Measurements from ENCODE around the gene ZMYM4. TPM values are rescaled to one million over a fixed set of nuclear protein-coding genes. Genes with fewer than 3 reads are reported as not detected.

Gene ZMYM4
- total RNA-seq, 1 donor from 2014 or later = 92.6 TPM

- no peak overlapping the region for H3K27ac Mint-ChIP-seq (ENCODE audit: unreplicated experiment)
- no peaks in the 10 kb centered on the region for H3K9me3 Mint-ChIP-seq
- no peaks in the 10 kb centered on the region for H3K27me3 Mint-ChIP-seq (ENCODE audit: low read depth)
Observed at GRCh38 chr1:35305383-35305782, 36.9 kb downstream of the ZMYM4 start.

GRCh38 chr1:35315649-35316048 is 47.1 kb downstream of the ZMYM4 start:
- Mint-ChIP-seq H3K36me3 (ENCODE audit: low read depth) (peaks cover 8% of the 10 kb centered on the region), H3K4me1 (no peaks in the 10 kb centered on the region), H3K27me3 (ENCODE audit: low read depth) (no peaks in the 10 kb centered on the region), H3K27ac (ENCODE audit: unreplicated experiment) (no peak overlapping the region), H3K4me3 (no peak overlapping the region), H3K9me3 (no peaks in the 10 kb centered on the region)
- TF ChIP-seq CTCF (conservative IDR thresholded peaks at IDR 0.05) = no peak
- DNase-seq (ENCODE audit: low read depth, low spot score) = no peak

More at GRCh38 chr1:35305383-35305782, 36.9 kb downstream of the ZMYM4 start:
- no peak for DNase-seq (ENCODE audit: low read depth, low spot score)
- Mint-ChIP-seq H3K4me3 (no peak overlapping the region), H3K4me1 (peaks cover 5% of the 10 kb centered on the region), H3K36me3 (ENCODE audit: low read depth) (peaks cover 2% of the 10 kb centered on the region)
- no peak for TF ChIP-seq CTCF (conservative IDR thresholded peaks at IDR 0.05)

GRCh38 chr1:35316264-35316663 is 47.8 kb downstream of the ZMYM4 start:
- no peaks in the 10 kb centered on the region for H3K9me3 Mint-ChIP-seq
- H3K27ac Mint-ChIP-seq (ENCODE audit: unreplicated experiment) = no peak overlapping the region
- H3K4me3 Mint-ChIP-seq = no peak overlapping the region
- no peaks in the 10 kb centered on the region for H3K27me3 Mint-ChIP-seq (ENCODE audit: low read depth)
- H3K4me1 Mint-ChIP-seq = no peaks in the 10 kb centered on the region
- DNase-seq (ENCODE audit: low read depth, low spot score) = no peak
- TF ChIP-seq CTCF (conservative IDR thresholded peaks at IDR 0.05) = no peak
- peaks cover 11% of the 10 kb centered on the region for H3K36me3 Mint-ChIP-seq (ENCODE audit: low read depth)

- no peak for TF ChIP-seq CTCF (conservative IDR thresholded peaks at IDR 0.05)
- no peak for DNase-seq (ENCODE audit: low read depth, low spot score)
- no peaks in the 10 kb centered on the region for H3K9me3 Mint-ChIP-seq
- H3K27me3 Mint-ChIP-seq (ENCODE audit: low read depth) = no peaks in the 10 kb centered on the region
- no peak overlapping the region for H3K27ac Mint-ChIP-seq (ENCODE audit: unreplicated experiment)
- no peaks in the 10 kb centered on the region for H3K4me1 Mint-ChIP-seq
- peaks cover 12% of the 10 kb centered on the region for H3K36me3 Mint-ChIP-seq (ENCODE audit: low read depth)
- no peak overlapping the region for H3K4me3 Mint-ChIP-seq
Observed at GRCh38 chr1:35319988-35320713, 51.6 kb downstream of the ZMYM4 start.

- H3K27me3 Mint-ChIP-seq (ENCODE audit: low read depth) = no peaks in the 10 kb centered on the region
- no peak for DNase-seq (ENCODE audit: low read depth, low spot score)
- TF ChIP-seq CTCF (conservative IDR thresholded peaks at IDR 0.05) = no peak
- no peaks in the 10 kb centered on the region for H3K4me1 Mint-ChIP-seq
- H3K27ac Mint-ChIP-seq (ENCODE audit: unreplicated experiment) = no peak overlapping the region
- H3K4me3 Mint-ChIP-seq = no peak overlapping the region
- H3K9me3 Mint-ChIP-seq = no peaks in the 10 kb centered on the region
- peaks cover 12% of the 10 kb centered on the region for H3K36me3 Mint-ChIP-seq (ENCODE audit: low read depth)
Observed at GRCh38 chr1:35320937-35321336, 52.4 kb downstream of the ZMYM4 start.
